IMR-90 (cell line): Measurements from ENCODE around the gene ANKRD10. TPM values are rescaled to one million over a fixed set of nuclear protein-coding genes. Genes with fewer than 3 reads are reported as not detected.

ENCODE experiments used
- ATAC-seq: fragments of 200-7000 bp; cut with Tn5 transposase; 2 replicates; pipeline ENCODE4 v1.9.1; 2020; ENCODE audit warnings: low read depth, mild to moderate bottlenecking, moderate library complexity
- BruUV-seq: library from RNA; stranded (reverse); fragments of 400-500 nt; replicated peaks from 2 replicates; lab custom pipeline; 2021; lab: Mats Ljungman, UMichigan
- CTCF ChIA-PET: fragments of 300-600 bp; formaldehyde crosslinking; extraction: SDS; loops from one replicate; lab custom pipeline; 2021; ENCODE audit warnings: antibody characterized with exemption; lab: Yijun Ruan, JAX
- POLR2A ChIA-PET: fragments of 300-600 bp; sonication (Branson Sonifier 250); formaldehyde crosslinking; loops from one replicate; lab custom pipeline; 2022; ENCODE audit warnings: antibody characterized with exemption; ENCODE audit not compliant: unreplicated experiment; lab: Charles Lee
- DNase-seq: peaks from one replicate; pipeline ENCODE4 v3.0.0; 2013
- H2AFZ ChIP-seq: replicated peaks from 2 replicates; pipeline ENCODE3; 2013; ENCODE audit warnings: low read length, mild to moderate bottlenecking; ENCODE audit not compliant: poor library complexity
- H2AK5ac ChIP-seq: 2 replicates; pipeline ENCODE4 v1.6.1; 2013; ENCODE audit warnings: low read depth, low read length, inconsistent platforms
- H2AK9ac ChIP-seq: replicated peaks from 2 replicates; pipeline ENCODE3; 2013; ENCODE audit warnings: mild to moderate bottlenecking, low read depth, low read length, moderate library complexity; ENCODE audit not compliant: poor library complexity
- H2BK120ac ChIP-seq: 2 replicates; pipeline ENCODE4 v1.6.1; 2013; ENCODE audit warnings: low read depth, low read length, inconsistent platforms
- H2BK15ac ChIP-seq: 3 replicates; pipeline ENCODE4 v1.6.1; 2013; ENCODE audit warnings: low read depth, low read length, inconsistent platforms
- H2BK20ac ChIP-seq: 2 replicates; pipeline ENCODE4 v1.6.1; 2013; ENCODE audit warnings: low read depth, mild to moderate bottlenecking, inconsistent platforms, low read length, moderate library complexity
- H2BK5ac ChIP-seq: 2 replicates; pipeline ENCODE4 v1.6.1; 2013; ENCODE audit warnings: mild to moderate bottlenecking, low read depth, low read length, inconsistent platforms; ENCODE audit not compliant: poor library complexity, severe bottlenecking
- H3K14ac ChIP-seq: replicated peaks from 2 replicates; pipeline ENCODE4 v1.6.1; 2013; ENCODE audit warnings: low read depth, low read length, inconsistent platforms
- H3K18ac ChIP-seq: 2 replicates; pipeline ENCODE4 v1.6.1; 2013; ENCODE audit warnings: low read depth, low read length, control low read depth
- H3K23ac ChIP-seq: 2 replicates; pipeline ENCODE4 v1.6.1; 2013; ENCODE audit warnings: low read depth, low read length, inconsistent platforms
- H3K27ac ChIP-seq: 2 replicates; pipeline ENCODE4 v1.5.1; 2013; ENCODE audit warnings: mild to moderate bottlenecking, control low read depth, low read length; ENCODE audit not compliant: insufficient read depth
- H3K27me3 ChIP-seq: 2 replicates; pipeline ENCODE4 v1.6.1; 2013; ENCODE audit warnings: low read length; ENCODE audit not compliant: control insufficient read depth, insufficient read depth
- H3K36me3 ChIP-seq: 2 replicates; pipeline ENCODE4 v1.6.1; 2013; ENCODE audit warnings: low read length, mixed read lengths; ENCODE audit not compliant: control insufficient read depth, insufficient read depth
- H3K4ac ChIP-seq: 2 replicates; pipeline ENCODE4 v1.6.1; 2013; ENCODE audit warnings: low read depth, low read length, inconsistent platforms
- H3K4me1 ChIP-seq: 2 replicates; pipeline ENCODE4 v1.6.1; 2013; ENCODE audit warnings: low read length, mixed read lengths; ENCODE audit not compliant: control insufficient read depth, insufficient read depth
- H3K4me2 ChIP-seq: 2 replicates; pipeline ENCODE4 v1.6.1; 2013; ENCODE audit warnings: low read depth, mild to moderate bottlenecking, control low read depth, low read length, moderate library complexity
- H3K4me3 ChIP-seq: 2 replicates; pipeline ENCODE4 v1.5.1; 2013; ENCODE audit warnings: low read depth, mild to moderate bottlenecking, control low read depth, low read length, moderate library complexity; ENCODE audit not compliant: insufficient read depth
- H3K56ac ChIP-seq: 2 replicates; pipeline ENCODE4 v1.6.1; 2013; ENCODE audit warnings: low read length, inconsistent platforms; ENCODE audit not compliant: insufficient read depth; ENCODE audit errors: extremely low read depth
- H3K79me1 ChIP-seq, 2 experiments: 2 replicates each; pipeline ENCODE4 v1.6.1; 2013; ENCODE audit warnings: low read length in 2 of 2, inconsistent platforms in 1 of 2, low read depth in 1 of 2
- H3K9ac ChIP-seq: 2 replicates; pipeline ENCODE4 v1.6.1; 2013; ENCODE audit warnings: low read depth, low read length, control low read depth
- H3K9me1 ChIP-seq: 2 replicates; pipeline ENCODE4 v1.6.1; 2013; ENCODE audit warnings: low read length, inconsistent platforms; ENCODE audit not compliant: insufficient read depth
- H3K9me3 ChIP-seq: 2 replicates; pipeline ENCODE4 v1.6.1; 2013; ENCODE audit warnings: low read length; ENCODE audit not compliant: control insufficient read depth, insufficient read depth
- H4K20me1 ChIP-seq: 2 replicates; pipeline ENCODE4 v1.6.1; 2013; ENCODE audit warnings: low read length, inconsistent platforms; ENCODE audit not compliant: insufficient read depth
- H4K5ac ChIP-seq: 2 replicates; pipeline ENCODE4 v1.6.1; 2013; ENCODE audit warnings: mild to moderate bottlenecking, low read depth, low read length, control low read depth
- H4K8ac ChIP-seq, 2 experiments: 2 replicates each; pipeline ENCODE4 v1.6.1; 2013; ENCODE audit warnings: low read depth in 2 of 2, low read length in 2 of 2, control low read depth in 1 of 2, inconsistent platforms in 1 of 2
- H4K91ac ChIP-seq: 2 replicates; pipeline ENCODE4 v1.6.1; 2013; ENCODE audit warnings: low read depth, low read length, inconsistent platforms; ENCODE audit not compliant: insufficient read depth
- BHLHE40 ChIP-seq: fragments of 150-350 bp; IDR thresholded peaks from 2 replicates; pipeline ENCODE4 v1.6.1; 2016; ENCODE audit warnings: mild to moderate bottlenecking, low read depth, low read length
- CEBPB ChIP-seq: IDR thresholded peaks from 2 replicates; pipeline ENCODE4 v1.6.1; 2012; ENCODE audit warnings: low read depth, low read length, improper control_type of control experiment
- CHD1 ChIP-seq: IDR thresholded peaks from 2 replicates; pipeline ENCODE4 v1.6.1; 2012; ENCODE audit warnings: low read depth, low read length, improper control_type of control experiment
- CTCF ChIP-seq: conservative IDR thresholded peaks from 2 replicates; pipeline ENCODE4 v1.5.1; 2012; ENCODE audit warnings: mild to moderate bottlenecking, low read depth, low read length, improper control_type of control experiment
- FOS ChIP-seq: fragments of 150-350 bp; IDR thresholded peaks from 2 replicates; pipeline ENCODE4 v1.6.1; 2016; ENCODE audit warnings: low read depth, low read length
- MAFK ChIP-seq: IDR thresholded peaks from 2 replicates; pipeline ENCODE4 v1.6.1; 2012; ENCODE audit warnings: low read depth, low read length, improper control_type of control experiment
- MAZ ChIP-seq: IDR thresholded peaks from 2 replicates; pipeline ENCODE4 v1.6.1; 2012; ENCODE audit warnings: low read depth, mild to moderate bottlenecking, low read length, improper control_type of control experiment, moderate library complexity, borderline replicate concordance
- MXI1 ChIP-seq: IDR thresholded peaks from 2 replicates; pipeline ENCODE4 v1.6.1; 2012; ENCODE audit warnings: low read depth, mild to moderate bottlenecking, low read length, moderate library complexity, borderline replicate concordance
- NFE2L2 ChIP-seq: fragments of 150-350 bp; IDR thresholded peaks from 2 replicates; pipeline ENCODE4 v1.6.1; 2016; ENCODE audit warnings: low read depth, mild to moderate bottlenecking, low read length
- POLR2A ChIP-seq: IDR thresholded peaks from 2 replicates; pipeline ENCODE4 v1.6.1; 2012; ENCODE audit warnings: mild to moderate bottlenecking, low read depth, low read length
- RAD21 ChIP-seq: IDR thresholded peaks from 2 replicates; pipeline ENCODE4 v1.6.1; 2012; ENCODE audit warnings: low read length, improper control_type of control experiment
- RFX5 ChIP-seq: IDR thresholded peaks from 2 replicates; pipeline ENCODE4 v1.8.0; 2012; ENCODE audit warnings: low read depth, mild to moderate bottlenecking, low read length, moderate library complexity
- SMC3 ChIP-seq: fragments of 150-350 bp; IDR thresholded peaks from 2 replicates; pipeline ENCODE4 v1.6.1; 2016; ENCODE audit warnings: low read depth, mild to moderate bottlenecking, antibody characterized with exemption, low read length, moderate library complexity
- WGBS, 2 experiments: methylation state at CpG; one replicate each; pipeline versions ENCODE4 v1.1.5 to v1.1.7; 2013; ENCODE audit warnings: missing lambda C conversion rate in 2 of 2; ENCODE audit not compliant: insufficient read length in 1 of 2; ENCODE audit errors: extremely low coverage in 2 of 2; 5-methylcytosine and 5-hydroxymethylcytosine counted together
- dilution Hi-C: fragments of 300-500 bp; cut with HindIII; formaldehyde crosslinking; loops from one replicate; pipeline ENCODE4 v1.14.3; 2018; ENCODE audit warnings: low sequenced_read_pairs; ENCODE audit not compliant: unreplicated experiment
- in situ Hi-C: fragments of 300-500 bp; cut with MboI; formaldehyde crosslinking; loops from 3 replicates; pipeline ENCODE4 v1.14.3; 2019; ENCODE audit warnings: low sequenced_read_pairs, inconsistent platforms, mixed read lengths
- intact Hi-C: fragments of 100-400 bp; cut with micrococcal nuclease; formaldehyde crosslinking; loops from 2 replicates; pipeline ENCODE4 v1.10.0; 2022
- polyA plus RNA-seq, 3 experiments: library from polyadenylated mRNA; depleted of rRNA; stranded (reverse); fragments of >200 nt; gene quantifications; 2 replicates each; pipeline ENCODE4 v1.2.3, GENCODE V29; 2012; ENCODE audit warnings: low replicate concordance in 1 of 3
- total RNA-seq: library from RNA; depleted of rRNA; stranded (reverse); fragments of >200 nt; gene quantifications from 2 replicates; pipeline ENCODE4 v1.2.3, GENCODE V29; 2012
- TF ChIP-seq, protein P1 (sequence below): fragments of 150-350 bp; IDR thresholded peaks from 2 replicates; pipeline ENCODE4 v1.6.1; 2017; ENCODE audit warnings: mild to moderate bottlenecking, antibody characterized with exemption, low read length, low read depth
- TF ChIP-seq, protein P2 (sequence below): fragments of 150-350 bp; IDR thresholded peaks from 2 replicates; pipeline ENCODE4 v1.6.1; 2016; ENCODE audit warnings: low read depth, mild to moderate bottlenecking, low read length, moderate library complexity, borderline replicate concordance

ANKRD10 gene
- total and polyA plus RNA-seq, 2 of the 4 experiments (the other 2 are of a cell fraction), result 18.3 to 31.1 TPM

GRCh38 chr13:110942248-110942981 lies 27.5 kb upstream of the ANKRD10 start:
- dilution Hi-C loops, result no loop called here
- WGBS, 2 experiments, result no CpG with 5 or more reads among the region's 4 CpGs
- TF ChIP-seq NFE2L2, result no peak
- TF ChIP-seq BHLHE40, result no peak
- no peak for TF ChIP-seq CTCF
- TF ChIP-seq SMC3, result no peak
- no peak for TF ChIP-seq RAD21
- TF ChIP-seq CHD1, result no peak
- TF ChIP-seq, protein P1, sequence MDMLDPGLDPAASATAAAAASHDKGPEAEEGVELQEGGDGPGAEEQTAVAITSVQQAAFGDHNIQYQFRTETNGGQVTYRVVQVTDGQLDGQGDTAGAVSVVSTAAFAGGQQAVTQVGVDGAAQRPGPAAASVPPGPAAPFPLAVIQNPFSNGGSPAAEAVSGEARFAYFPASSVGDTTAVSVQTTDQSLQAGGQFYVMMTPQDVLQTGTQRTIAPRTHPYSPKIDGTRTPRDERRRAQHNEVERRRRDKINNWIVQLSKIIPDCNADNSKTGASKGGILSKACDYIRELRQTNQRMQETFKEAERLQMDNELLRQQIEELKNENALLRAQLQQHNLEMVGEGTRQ, result no peak
- no peak for TF ChIP-seq CEBPB
- no peak for TF ChIP-seq MXI1
- no peak for TF ChIP-seq MAFK
- TF ChIP-seq POLR2A, result no peak
- TF ChIP-seq, protein P2, sequence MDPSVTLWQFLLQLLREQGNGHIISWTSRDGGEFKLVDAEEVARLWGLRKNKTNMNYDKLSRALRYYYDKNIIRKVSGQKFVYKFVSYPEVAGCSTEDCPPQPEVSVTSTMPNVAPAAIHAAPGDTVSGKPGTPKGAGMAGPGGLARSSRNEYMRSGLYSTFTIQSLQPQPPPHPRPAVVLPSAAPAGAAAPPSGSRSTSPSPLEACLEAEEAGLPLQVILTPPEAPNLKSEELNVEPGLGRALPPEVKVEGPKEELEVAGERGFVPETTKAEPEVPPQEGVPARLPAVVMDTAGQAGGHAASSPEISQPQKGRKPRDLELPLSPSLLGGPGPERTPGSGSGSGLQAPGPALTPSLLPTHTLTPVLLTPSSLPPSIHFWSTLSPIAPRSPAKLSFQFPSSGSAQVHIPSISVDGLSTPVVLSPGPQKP, result no peak
- no peak for TF ChIP-seq RFX5
- no peak for TF ChIP-seq FOS
- no peak for TF ChIP-seq MAZ

More at GRCh38 chr13:110942248-110942981, 27.5 kb upstream of the ANKRD10 start:
- H4K8ac ChIP-seq, result no peak overlapping the region
- peak overlapping the region; percentile 58; the same call in 1 of the 3 replicates for H2BK15ac ChIP-seq
- H3K4me2 ChIP-seq, result no peak overlapping the region
- H3K18ac ChIP-seq, result no peak overlapping the region
- BruUV-seq, result no TSS peak
- intact Hi-C loops, result loop anchor here (10.0 kb wide), 1 partner anchor 1492 kb away; no protein-coding TSS in a partner anchor
- in situ Hi-C loops, result loop anchor here (10.0 kb wide), 1 partner anchor 112 kb away; no protein-coding TSS in a partner anchor
- no peak overlapping the region for H2AK9ac ChIP-seq
- H3K27me3 ChIP-seq, result no peaks in the 10 kb centered on the region
- ChIA-PET POLR2A (no interaction called here), CTCF (no interaction called here)
- H3K4ac ChIP-seq, result no peak overlapping the region
- H3K9me1 ChIP-seq, result peaks cover 8% of the 10 kb centered on the region
- H3K9ac ChIP-seq, result no peak overlapping the region
- H3K79me1 ChIP-seq, result no peaks in the 10 kb centered on the region
- no peak overlapping the region for H3K23ac ChIP-seq
- H3K36me3 ChIP-seq, result no peaks in the 10 kb centered on the region
- H3K4me1 ChIP-seq, result no peaks in the 10 kb centered on the region
- H2BK5ac ChIP-seq, result no peak overlapping the region
- no peak overlapping the region for H4K5ac ChIP-seq
- ATAC-seq, result no peak
- H3K56ac ChIP-seq, result no peak overlapping the region
- H2AFZ ChIP-seq, result no peak overlapping the region
- H3K14ac ChIP-seq, result no peak overlapping the region; the same call in 1 of the 2 replicates
- peak; percentile 44 for DNase-seq
- no peaks in the 10 kb centered on the region for H3K9me3 ChIP-seq
- no peak overlapping the region; the same call in 1 of the 2 replicates for H2AK5ac ChIP-seq
- H3K4me3 ChIP-seq, result no peak overlapping the region
- no peak overlapping the region for H2BK120ac ChIP-seq
- H2BK20ac ChIP-seq, result no peak overlapping the region
- no peak overlapping the region for H3K27ac ChIP-seq
- H4K20me1 ChIP-seq, result no peaks in the 10 kb centered on the region
- no peak overlapping the region for H4K91ac ChIP-seq
